OCI-LY7 (cell line): ENCODE results near the gene MAP3K8. TPM values are rescaled to one million over a fixed set of nuclear protein-coding genes. Genes with fewer than 3 reads are reported as not detected.

Source experiments
- BruUV-seq: library from RNA; stranded (reverse); fragments of 400-500 nt; replicated peaks from 2 replicates; lab custom pipeline; 2021; lab: Mats Ljungman, UMichigan
- CTCF ChIA-PET: fragments of 300-600 bp; sonication (Branson Sonifier 250); formaldehyde crosslinking; loops from one replicate; lab custom pipeline; 2022; ENCODE audit warnings: antibody characterized with exemption; ENCODE audit not compliant: unreplicated experiment; lab: Charles Lee
- POLR2A ChIA-PET: fragments of 300-600 bp; sonication (Branson Sonifier 250); formaldehyde crosslinking; loops from one replicate; lab custom pipeline; 2022; ENCODE audit warnings: antibody characterized with exemption; lab: Charles Lee
- DNase-seq: peaks from one replicate; pipeline ENCODE4 v3.0.0-alpha.2; 2015; ENCODE audit warnings: low spot score
- H2AFZ ChIP-seq: fragments of 200-600 bp; sonication (generic), shearing (Covaris generic); 2 replicates; pipeline ENCODE4 v1.6.1; 2014; ENCODE audit warnings: mild to moderate bottlenecking, antibody characterized with exemption, low read length, moderate library complexity
- H3K27ac ChIP-seq: fragments of 200-600 bp; sonication (generic); 2 replicates; pipeline ENCODE4 v1.5.1; 2014; ENCODE audit warnings: mixed run types, low read depth, mild to moderate bottlenecking, moderate library complexity, low read length, inconsistent platforms; ENCODE audit not compliant: poor library complexity, severe bottlenecking
- H3K36me3 ChIP-seq: fragments of 200-600 bp; sonication (generic); 2 replicates; pipeline ENCODE4 v1.6.1; 2014; ENCODE audit warnings: mild to moderate bottlenecking, antibody characterized with exemption, low read length, moderate library complexity, mixed read lengths; ENCODE audit not compliant: insufficient read depth
- H3K4me1 ChIP-seq: fragments of 200-600 bp; sonication (generic); 2 replicates; pipeline ENCODE4 v1.5.1; 2014; ENCODE audit warnings: mild to moderate bottlenecking, low read length; ENCODE audit not compliant: insufficient read depth, poor library complexity, severe bottlenecking
- H3K4me2 ChIP-seq: fragments of 200-600 bp; sonication (generic); 2 replicates; pipeline ENCODE4 v1.6.1; 2014; ENCODE audit warnings: mild to moderate bottlenecking, low read length
- H3K4me3 ChIP-seq: fragments of 200-600 bp; sonication (generic); 2 replicates; pipeline ENCODE4 v1.5.1; 2014; ENCODE audit warnings: mild to moderate bottlenecking, low read depth, low read length; ENCODE audit not compliant: poor library complexity, severe bottlenecking
- H3K79me2 ChIP-seq: fragments of 200-600 bp; sonication (generic); 2 replicates; pipeline ENCODE4 v1.6.1; 2016; ENCODE audit warnings: low read depth, mild to moderate bottlenecking, low read length, moderate library complexity, mixed read lengths; ENCODE audit not compliant: insufficient read depth
- H3K9me2 ChIP-seq: fragments of 200-600 bp; sonication (generic); 2 replicates; pipeline ENCODE4 v1.6.1; 2016; ENCODE audit warnings: mild to moderate bottlenecking, low read length, mixed read lengths; ENCODE audit not compliant: insufficient read depth
- H3K9me3 ChIP-seq: fragments of 200-600 bp; sonication (generic); 2 replicates; pipeline ENCODE4 v1.6.1; 2014; ENCODE audit warnings: mild to moderate bottlenecking, mixed run types, low read length, mixed read lengths
- H4K20me1 ChIP-seq: fragments of 200-600 bp; sonication (generic); 2 replicates; pipeline ENCODE4 v1.6.1; 2014; ENCODE audit warnings: mild to moderate bottlenecking, antibody characterized with exemption, low read length, moderate library complexity, mixed read lengths; ENCODE audit not compliant: insufficient read depth
- EZH2phosphoT487 ChIP-seq: fragments of 200-600 bp; sonication (generic); IDR thresholded peaks from 2 replicates; pipeline ENCODE4 v1.6.1; 2018; ENCODE audit warnings: low read depth, borderline replicate concordance, mild to moderate bottlenecking, mixed run types, antibody characterized with exemption, low read length, moderate library complexity, mixed read lengths
- intact Hi-C: fragments of 100-400 bp; cut with micrococcal nuclease; formaldehyde crosslinking; loops from one replicate; pipeline ENCODE4 v1.10.0; 2022; ENCODE audit not compliant: unreplicated experiment
- total RNA-seq, 2 experiments: library from RNA; depleted of rRNA in 1 of 2; stranded (reverse); fragments of >200 nt in 1 of 2; shearing (Covaris generic) in 1 of 2; gene quantifications; 2 replicates each; pipeline ENCODE4 v1.2.3, GENCODE V29; 2014 to 2022
- TF ChIP-seq, protein P1 (sequence below): fragments of 200-600 bp; sonication (generic); conservative IDR thresholded peaks from 2 replicates; pipeline ENCODE4 v1.5.1; 2014; ENCODE audit warnings: mild to moderate bottlenecking, antibody characterized with exemption, low read length, moderate library complexity, mixed read lengths

The MAP3K8 gene
- total RNA-seq, 2 experiments from 2014 or later = 10.8 to 21.9 TPM

DNA sequence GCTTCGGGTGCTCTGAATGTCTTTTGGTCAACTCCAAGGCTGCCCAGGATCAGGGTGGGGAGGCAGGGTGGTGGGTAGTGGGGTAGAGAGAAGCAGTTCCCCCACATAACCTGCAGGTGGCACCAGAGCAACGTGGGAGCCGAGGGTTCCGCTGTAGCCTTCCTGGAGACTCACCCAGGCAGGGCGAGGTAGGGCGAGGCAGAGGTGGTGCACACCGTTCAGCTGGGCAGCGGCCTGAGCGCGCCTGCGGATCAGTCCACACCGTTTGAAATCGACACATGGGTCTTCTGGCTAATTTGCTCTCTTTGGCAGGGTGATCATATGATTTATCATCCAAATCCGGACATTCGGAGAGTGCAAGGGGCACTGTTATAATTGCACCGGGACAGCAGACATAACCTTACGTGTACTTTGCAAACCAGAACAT is 41.4 kb upstream of the MAP3K8 start:
- Histone ChIP-seq H3K4me1 (no peaks in the 10 kb centered on the region), H3K79me2 (no peaks in the 10 kb centered on the region), H4K20me1 (no peaks in the 10 kb centered on the region), H3K9me3 (no peaks in the 10 kb centered on the region), H2AFZ (no peak overlapping the region), H3K9me2 (no peaks in the 10 kb centered on the region), H3K36me3 (no peaks in the 10 kb centered on the region), H3K4me2 (no peak overlapping the region), H3K27ac (no peak overlapping the region), H3K4me3 (no peak overlapping the region)
- TF ChIP-seq, protein P1, sequence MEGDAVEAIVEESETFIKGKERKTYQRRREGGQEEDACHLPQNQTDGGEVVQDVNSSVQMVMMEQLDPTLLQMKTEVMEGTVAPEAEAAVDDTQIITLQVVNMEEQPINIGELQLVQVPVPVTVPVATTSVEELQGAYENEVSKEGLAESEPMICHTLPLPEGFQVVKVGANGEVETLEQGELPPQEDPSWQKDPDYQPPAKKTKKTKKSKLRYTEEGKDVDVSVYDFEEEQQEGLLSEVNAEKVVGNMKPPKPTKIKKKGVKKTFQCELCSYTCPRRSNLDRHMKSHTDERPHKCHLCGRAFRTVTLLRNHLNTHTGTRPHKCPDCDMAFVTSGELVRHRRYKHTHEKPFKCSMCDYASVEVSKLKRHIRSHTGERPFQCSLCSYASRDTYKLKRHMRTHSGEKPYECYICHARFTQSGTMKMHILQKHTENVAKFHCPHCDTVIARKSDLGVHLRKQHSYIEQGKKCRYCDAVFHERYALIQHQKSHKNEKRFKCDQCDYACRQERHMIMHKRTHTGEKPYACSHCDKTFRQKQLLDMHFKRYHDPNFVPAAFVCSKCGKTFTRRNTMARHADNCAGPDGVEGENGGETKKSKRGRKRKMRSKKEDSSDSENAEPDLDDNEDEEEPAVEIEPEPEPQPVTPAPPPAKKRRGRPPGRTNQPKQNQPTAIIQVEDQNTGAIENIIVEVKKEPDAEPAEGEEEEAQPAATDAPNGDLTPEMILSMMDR = peak; percentile 93
- TF ChIP-seq EZH2phosphoT487 = no peak
- ChIA-PET POLR2A (interaction anchor here (0.6 kb wide), 1 partner anchor 246 kb away, joined by 3 read pairs; no protein-coding TSS in a partner anchor), CTCF (interaction anchor here (1.4 to 1.6 kb wide), 2 partner anchors 189 to 198 kb away, joined by 3 to 6 read pairs; no protein-coding TSS in a partner anchor)
- no TSS peak for BruUV-seq
- intact Hi-C loops = loop anchor here (1.0 kb wide), 2 partner anchors 142 to 199 kb away; no protein-coding TSS in a partner anchor
- DNase-seq = peak; percentile 74

GRCh38 chr10:30396293-30396692 is 37.7 kb upstream of the MAP3K8 start:
- ChIA-PET CTCF (interaction anchor here (0.6 kb wide), 1 partner anchor 196 kb away, joined by 3 read pairs; no protein-coding TSS in a partner anchor), POLR2A (interaction anchor here (2.1 kb wide), 1 partner anchor 140 kb away, joined by 5 read pairs; no protein-coding TSS in a partner anchor)
- DNase-seq = no peak
- no peak overlapping the region for H3K4me3 ChIP-seq
- no peak for TF ChIP-seq EZH2phosphoT487
- TF ChIP-seq, protein P1 = no peak
- H3K9me2 ChIP-seq = no peaks in the 10 kb centered on the region
- BruUV-seq = no TSS peak
- H3K4me2 ChIP-seq = no peak overlapping the region
- H3K4me1 ChIP-seq = no peaks in the 10 kb centered on the region
- intact Hi-C loops = no loop called here
- H3K27ac ChIP-seq = no peak overlapping the region
- no peaks in the 10 kb centered on the region for H3K79me2 ChIP-seq
- H3K9me3 ChIP-seq = no peaks in the 10 kb centered on the region
- no peaks in the 10 kb centered on the region for H3K36me3 ChIP-seq
- no peaks in the 10 kb centered on the region for H4K20me1 ChIP-seq
- H2AFZ ChIP-seq = no peak overlapping the region

DNA sequence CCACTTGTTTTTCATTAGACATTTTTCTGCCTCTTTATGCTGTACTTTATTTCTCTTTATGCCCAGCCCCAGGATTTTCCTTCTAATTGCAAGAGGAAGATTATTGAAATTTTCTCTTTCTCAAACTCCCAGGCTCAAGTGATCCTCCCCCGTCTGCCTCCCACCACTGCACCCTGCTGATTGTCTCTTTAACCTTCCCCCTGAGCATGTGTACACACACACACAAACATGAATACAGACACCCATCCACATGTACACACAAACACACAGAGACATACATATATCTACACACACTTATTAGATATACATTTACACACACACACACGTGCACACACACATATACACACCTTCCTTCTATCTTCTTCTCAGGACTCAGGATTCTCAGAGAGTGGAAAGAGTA is 37.3 kb upstream of the MAP3K8 start:
- intact Hi-C loops = no loop called here
- Histone ChIP-seq H2AFZ (no peak overlapping the region), H3K9me3 (no peaks in the 10 kb centered on the region), H3K4me3 (no peak overlapping the region), H3K79me2 (no peaks in the 10 kb centered on the region), H4K20me1 (no peaks in the 10 kb centered on the region), H3K9me2 (no peaks in the 10 kb centered on the region), H3K36me3 (no peaks in the 10 kb centered on the region), H3K4me2 (no peak overlapping the region), H3K4me1 (no peaks in the 10 kb centered on the region), H3K27ac (no peak overlapping the region)
- ChIA-PET CTCF (no interaction called here), POLR2A (no interaction called here)
- no TSS peak for BruUV-seq
- DNase-seq = no peak
- TF ChIP-seq, protein P1 = no peak
- no peak for TF ChIP-seq EZH2phosphoT487
